HepG2 (cell line): ENCODE measurements around the gene RPH3AL. TPM values are rescaled to one million over a fixed set of nuclear protein-coding genes. Genes with fewer than 3 reads are reported as not detected.

ENCODE experiments used
- FOSL2 ChIP-seq: sonication (generic); formaldehyde crosslinking; IDR thresholded peaks from 2 replicates; pipeline ENCODE4 v1.4.0; 2020; ENCODE audit warnings: missing genetic modification reagents
- MED1 ChIP-seq: sonication (generic); formaldehyde crosslinking; IDR thresholded peaks from 2 replicates; pipeline ENCODE4 v1.4.0; 2020; ENCODE audit warnings: missing genetic modification reagents
- REPIN1 ChIP-seq: sonication (generic); formaldehyde crosslinking; IDR thresholded peaks from 2 replicates; pipeline ENCODE4 v1.8.0; 2022; ENCODE audit warnings: missing genetic modification reagents, low read depth, mild to moderate bottlenecking, borderline replicate concordance
- SMAD3 ChIP-seq: sonication (generic); formaldehyde crosslinking; IDR thresholded peaks from 2 replicates; pipeline ENCODE4 v1.4.0; 2020; ENCODE audit warnings: missing genetic modification reagents
- ZFP36 ChIP-seq: fragments of 150-350 bp; IDR thresholded peaks from 2 replicates; pipeline ENCODE4 v1.6.1; 2018; ENCODE audit warnings: borderline replicate concordance, low read length, low read depth; ENCODE audit not compliant: partially characterized antibody
- ZNF781 ChIP-seq: sonication (generic); formaldehyde crosslinking; IDR thresholded peaks from 2 replicates; pipeline ENCODE4 v1.5.1; 2020; ENCODE audit warnings: borderline replicate concordance, mild to moderate bottlenecking, missing genetic modification reagents; ENCODE audit errors: not compliant biosample characterization
- ZNF841 ChIP-seq: sonication (generic); formaldehyde crosslinking; IDR thresholded peaks from 2 replicates; pipeline ENCODE4 v1.8.1; 2023; ENCODE audit warnings: missing genetic modification reagents, borderline replicate concordance
- polyA plus RNA-seq, 8 experiments: library from polyadenylated mRNA; depleted of rRNA in 3 of 8; stranded (reverse) in 7 of 8; unstranded in 1 of 8; fragments of >200 nt; fragmentation: Illumina TruSeq in 4 of 8; extraction: Trizol in 4 of 8; gene quantifications; 2 replicates each; pipeline versions ENCODE4 v1.2.1 to v1.2.3, GENCODE V29; 2011 to 2016; ENCODE audit warnings: low read depth in 4 of 8, missing spikeins in 1 of 8, mixed read lengths in 1 of 8; ENCODE audit not compliant: insufficient read depth in 1 of 8
- total RNA-seq, 5 experiments: library from RNA; depleted of rRNA; stranded (reverse); fragments of >200 nt; fragmentation: Illumina TruSeq; extraction: Trizol; gene quantifications; 2 replicates each; pipeline ENCODE4 v1.2.3, GENCODE V29; 2016; ENCODE audit warnings: low read depth in 1 of 5
- TF ChIP-seq, protein P1 (sequence below): sonication (generic); formaldehyde crosslinking; IDR thresholded peaks from 2 replicates; pipeline ENCODE4 v1.4.0; 2020; ENCODE audit warnings: mild to moderate bottlenecking, missing genetic modification reagents
- TF ChIP-seq, protein P2 (sequence below): sonication (generic); formaldehyde crosslinking; IDR thresholded peaks from 2 replicates; pipeline ENCODE4 v1.4.0; 2020; ENCODE audit warnings: missing genetic modification reagents, mild to moderate bottlenecking, borderline replicate concordance
- TF ChIP-seq, protein P3 (sequence below): sonication (generic); formaldehyde crosslinking; conservative IDR thresholded peaks from 2 replicates; pipeline ENCODE4 v1.8.1; 2023; ENCODE audit warnings: missing genetic modification reagents
- TF ChIP-seq, protein P4 (sequence below): sonication (generic); formaldehyde crosslinking; IDR thresholded peaks from 2 replicates; pipeline ENCODE4 v1.4.0; 2020; ENCODE audit warnings: mild to moderate bottlenecking, missing genetic modification reagents

Gene RPH3AL
- total and polyA plus RNA-seq, 2 of the 13 experiments (the other 11 are each of a cell fraction or from before 2014, with no cell fraction given): 7.8 to 16.4 TPM

DNA sequence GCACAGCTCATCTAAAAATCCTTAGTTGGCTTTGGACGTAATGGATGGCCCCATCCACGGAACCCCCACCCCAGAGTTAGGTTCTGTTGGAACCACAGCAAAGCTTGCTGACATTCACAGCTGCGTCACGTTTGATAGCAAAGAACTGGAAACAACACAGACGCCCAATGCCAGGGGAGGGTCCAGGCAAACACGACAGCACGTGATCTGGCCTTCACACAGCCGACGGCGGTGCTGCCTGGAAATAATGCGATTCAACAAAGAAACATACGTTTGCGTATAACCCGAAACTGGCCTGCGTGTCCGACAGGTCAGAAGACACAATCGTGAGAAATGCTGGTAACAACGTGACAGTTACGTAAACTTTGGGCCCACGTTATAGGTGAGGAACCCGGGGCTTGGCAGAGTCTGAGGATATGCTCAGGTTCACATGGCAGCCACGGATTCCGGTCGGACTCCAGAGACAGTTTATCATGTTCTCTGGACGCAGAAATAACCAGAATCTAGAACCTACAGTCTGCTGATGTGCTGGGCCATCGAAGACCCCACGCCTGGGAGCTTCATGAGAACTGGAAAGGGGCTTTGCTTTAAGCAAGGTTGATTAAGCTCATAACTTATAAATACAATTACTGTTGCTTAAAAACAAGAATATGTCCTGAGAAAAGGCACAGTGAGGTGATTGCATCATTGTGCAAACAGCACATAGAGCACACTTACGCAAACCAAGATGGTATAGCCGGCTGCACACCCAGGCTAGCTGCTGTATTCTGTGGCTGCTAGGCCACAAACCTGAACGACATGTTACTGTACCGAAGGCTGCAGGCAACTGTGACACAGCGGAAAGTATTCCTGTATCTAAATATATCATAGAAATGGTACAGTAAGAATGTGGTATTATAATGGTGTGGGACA lies 70.4 kb downstream of the RPH3AL start (continued):
- TF ChIP-seq, protein P1, sequence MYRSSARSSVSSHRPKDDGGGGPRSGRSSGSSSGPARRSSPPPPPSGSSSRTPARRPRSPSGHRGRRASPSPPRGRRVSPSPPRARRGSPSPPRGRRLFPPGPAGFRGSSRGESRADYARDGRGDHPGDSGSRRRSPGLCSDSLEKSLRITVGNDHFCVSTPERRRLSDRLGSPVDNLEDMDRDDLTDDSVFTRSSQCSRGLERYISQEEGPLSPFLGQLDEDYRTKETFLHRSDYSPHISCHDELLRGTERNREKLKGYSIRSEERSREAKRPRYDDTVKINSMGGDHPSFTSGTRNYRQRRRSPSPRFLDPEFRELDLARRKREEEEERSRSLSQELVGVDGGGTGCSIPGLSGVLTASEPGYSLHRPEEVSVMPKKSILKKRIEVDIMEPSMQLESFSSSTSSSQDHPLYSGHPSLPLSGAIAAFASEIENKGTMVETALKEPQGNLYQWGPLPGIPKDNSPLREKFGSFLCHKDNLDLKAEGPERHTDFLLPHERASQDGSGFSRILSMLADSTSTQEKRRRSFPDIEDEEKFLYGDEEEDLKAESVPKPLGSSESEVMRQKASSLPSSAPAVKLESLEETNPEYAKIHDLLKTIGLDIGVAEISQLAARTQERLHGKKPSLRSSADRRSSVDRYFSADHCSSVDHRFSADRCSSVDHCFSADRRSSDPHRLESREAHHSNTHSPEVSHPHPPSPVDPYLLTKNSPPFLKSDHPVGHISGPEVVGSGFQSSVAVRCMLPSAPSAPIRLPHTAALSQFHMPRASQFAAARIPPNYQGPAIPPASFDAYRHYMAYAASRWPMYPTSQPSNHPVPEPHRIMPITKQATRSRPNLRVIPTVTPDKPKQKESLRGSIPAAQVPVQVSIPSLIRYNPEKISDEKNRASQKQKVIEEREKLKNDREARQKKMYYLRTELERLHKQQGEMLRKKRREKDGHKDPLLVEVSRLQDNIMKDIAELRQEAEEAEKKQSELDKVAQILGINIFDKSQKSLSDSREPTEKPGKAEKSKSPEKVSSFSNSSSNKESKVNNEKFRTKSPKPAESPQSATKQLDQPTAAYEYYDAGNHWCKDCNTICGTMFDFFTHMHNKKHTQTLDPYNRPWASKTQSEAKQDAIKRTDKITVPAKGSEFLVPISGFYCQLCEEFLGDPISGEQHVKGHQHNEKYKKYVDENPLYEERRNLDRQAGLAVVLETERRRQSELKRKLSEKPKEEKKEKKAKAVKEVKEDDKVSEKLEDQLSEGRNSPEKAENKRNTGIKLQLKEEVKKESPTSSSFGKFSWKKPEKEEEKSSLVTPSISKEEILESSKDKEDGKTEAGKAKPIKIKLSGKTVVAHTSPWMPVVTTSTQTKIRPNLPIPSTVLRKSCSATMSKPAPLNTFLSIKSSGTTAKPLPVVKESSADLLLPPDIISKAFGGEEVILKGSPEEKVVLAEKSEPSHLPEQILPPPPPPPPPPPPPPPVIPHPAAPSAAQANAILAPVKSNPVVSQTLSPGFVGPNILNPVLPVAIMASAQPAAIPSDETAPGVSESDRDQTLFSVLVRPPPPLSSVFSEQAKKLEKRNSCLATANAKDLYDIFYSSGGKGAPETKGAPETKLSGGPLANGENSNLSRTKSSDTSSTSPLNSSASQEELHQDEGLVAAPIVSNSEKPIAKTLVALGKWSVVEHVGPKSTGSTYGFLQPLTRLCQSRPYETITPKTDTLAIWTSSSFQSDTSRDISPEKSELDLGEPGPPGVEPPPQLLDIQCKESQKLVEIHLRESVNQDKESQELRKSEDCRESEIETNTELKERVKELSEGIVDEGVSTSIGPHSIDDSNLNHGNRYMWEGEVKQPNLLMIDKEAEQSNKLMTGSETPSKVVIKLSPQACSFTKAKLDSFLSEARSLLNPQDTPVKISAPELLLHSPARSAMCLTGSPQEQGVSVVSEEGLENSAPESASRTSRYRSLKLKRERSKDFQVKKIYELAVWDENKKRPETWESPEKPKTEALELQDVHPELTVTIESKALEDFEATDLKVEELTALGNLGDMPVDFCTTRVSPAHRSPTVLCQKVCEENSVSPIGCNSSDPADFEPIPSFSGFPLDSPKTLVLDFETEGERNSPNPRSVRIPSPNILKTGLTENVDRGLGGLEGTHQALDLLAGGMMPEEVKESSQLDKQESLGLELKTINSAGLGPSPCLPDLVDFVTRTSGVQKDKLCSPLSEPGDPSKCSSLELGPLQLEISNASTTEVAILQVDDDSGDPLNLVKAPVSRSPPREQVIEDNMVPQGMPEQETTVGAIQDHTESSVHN: no peak
- TF ChIP-seq FOSL2 (no peak), ZNF781 (CRISPR knock-in tag) (no peak), ZNF841 (CRISPR knock-in tag) (no peak), REPIN1 (CRISPR knock-in tag) (no peak), MED1 (CRISPR knock-in tag) (0 out of 2 replicates have a peak, but pooled peaks have one; percentile 29), SMAD3 (CRISPR knock-in tag) (0 out of 2 replicates have a peak, but pooled peaks have one; percentile 41), ZFP36 (no peak)
- TF ChIP-seq, protein P2, sequence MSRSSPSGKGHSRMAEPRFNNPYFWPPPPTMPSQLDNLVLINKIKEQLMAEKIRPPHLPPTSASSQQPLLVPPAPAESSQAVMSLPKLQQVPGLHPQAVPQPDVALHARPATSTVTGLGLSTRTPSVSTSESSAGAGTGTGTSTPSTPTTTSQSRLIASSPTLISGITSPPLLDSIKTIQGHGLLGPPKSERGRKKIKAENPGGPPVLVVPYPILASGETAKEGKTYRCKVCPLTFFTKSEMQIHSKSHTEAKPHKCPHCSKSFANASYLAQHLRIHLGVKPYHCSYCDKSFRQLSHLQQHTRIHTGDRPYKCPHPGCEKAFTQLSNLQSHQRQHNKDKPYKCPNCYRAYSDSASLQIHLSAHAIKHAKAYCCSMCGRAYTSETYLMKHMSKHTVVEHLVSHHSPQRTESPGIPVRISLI (CRISPR knock-in tag): no peak
- TF ChIP-seq, protein P3, sequence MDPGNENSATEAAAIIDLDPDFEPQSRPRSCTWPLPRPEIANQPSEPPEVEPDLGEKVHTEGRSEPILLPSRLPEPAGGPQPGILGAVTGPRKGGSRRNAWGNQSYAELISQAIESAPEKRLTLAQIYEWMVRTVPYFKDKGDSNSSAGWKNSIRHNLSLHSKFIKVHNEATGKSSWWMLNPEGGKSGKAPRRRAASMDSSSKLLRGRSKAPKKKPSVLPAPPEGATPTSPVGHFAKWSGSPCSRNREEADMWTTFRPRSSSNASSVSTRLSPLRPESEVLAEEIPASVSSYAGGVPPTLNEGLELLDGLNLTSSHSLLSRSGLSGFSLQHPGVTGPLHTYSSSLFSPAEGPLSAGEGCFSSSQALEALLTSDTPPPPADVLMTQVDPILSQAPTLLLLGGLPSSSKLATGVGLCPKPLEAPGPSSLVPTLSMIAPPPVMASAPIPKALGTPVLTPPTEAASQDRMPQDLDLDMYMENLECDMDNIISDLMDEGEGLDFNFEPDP (CRISPR knock-in tag): no peak
- TF ChIP-seq, protein P4, sequence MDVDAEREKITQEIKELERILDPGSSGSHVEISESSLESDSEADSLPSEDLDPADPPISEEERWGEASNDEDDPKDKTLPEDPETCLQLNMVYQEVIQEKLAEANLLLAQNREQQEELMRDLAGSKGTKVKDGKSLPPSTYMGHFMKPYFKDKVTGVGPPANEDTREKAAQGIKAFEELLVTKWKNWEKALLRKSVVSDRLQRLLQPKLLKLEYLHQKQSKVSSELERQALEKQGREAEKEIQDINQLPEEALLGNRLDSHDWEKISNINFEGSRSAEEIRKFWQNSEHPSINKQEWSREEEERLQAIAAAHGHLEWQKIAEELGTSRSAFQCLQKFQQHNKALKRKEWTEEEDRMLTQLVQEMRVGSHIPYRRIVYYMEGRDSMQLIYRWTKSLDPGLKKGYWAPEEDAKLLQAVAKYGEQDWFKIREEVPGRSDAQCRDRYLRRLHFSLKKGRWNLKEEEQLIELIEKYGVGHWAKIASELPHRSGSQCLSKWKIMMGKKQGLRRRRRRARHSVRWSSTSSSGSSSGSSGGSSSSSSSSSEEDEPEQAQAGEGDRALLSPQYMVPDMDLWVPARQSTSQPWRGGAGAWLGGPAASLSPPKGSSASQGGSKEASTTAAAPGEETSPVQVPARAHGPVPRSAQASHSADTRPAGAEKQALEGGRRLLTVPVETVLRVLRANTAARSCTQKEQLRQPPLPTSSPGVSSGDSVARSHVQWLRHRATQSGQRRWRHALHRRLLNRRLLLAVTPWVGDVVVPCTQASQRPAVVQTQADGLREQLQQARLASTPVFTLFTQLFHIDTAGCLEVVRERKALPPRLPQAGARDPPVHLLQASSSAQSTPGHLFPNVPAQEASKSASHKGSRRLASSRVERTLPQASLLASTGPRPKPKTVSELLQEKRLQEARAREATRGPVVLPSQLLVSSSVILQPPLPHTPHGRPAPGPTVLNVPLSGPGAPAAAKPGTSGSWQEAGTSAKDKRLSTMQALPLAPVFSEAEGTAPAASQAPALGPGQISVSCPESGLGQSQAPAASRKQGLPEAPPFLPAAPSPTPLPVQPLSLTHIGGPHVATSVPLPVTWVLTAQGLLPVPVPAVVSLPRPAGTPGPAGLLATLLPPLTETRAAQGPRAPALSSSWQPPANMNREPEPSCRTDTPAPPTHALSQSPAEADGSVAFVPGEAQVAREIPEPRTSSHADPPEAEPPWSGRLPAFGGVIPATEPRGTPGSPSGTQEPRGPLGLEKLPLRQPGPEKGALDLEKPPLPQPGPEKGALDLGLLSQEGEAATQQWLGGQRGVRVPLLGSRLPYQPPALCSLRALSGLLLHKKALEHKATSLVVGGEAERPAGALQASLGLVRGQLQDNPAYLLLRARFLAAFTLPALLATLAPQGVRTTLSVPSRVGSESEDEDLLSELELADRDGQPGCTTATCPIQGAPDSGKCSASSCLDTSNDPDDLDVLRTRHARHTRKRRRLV (CRISPR knock-in tag): no peak
